NOMO-1 (cell line): ENCODE measurements around the gene ACOT13.
"Not testable (repeated sequence)": the region's sequence is repeated elsewhere in the genome, so short reads cannot be mapped to it uniquely, and the experiment has no call there.

Source experiments
- DNase-seq, 2 experiments: peaks; one replicate each; lab custom pipeline; 2025; ENCODE audit not compliant: unreplicated experiment in 2 of 2; lab: John Stamatoyannopoulos, UW

ACOT13 gene

GRCh38 chr6:24666641-24667377, at the start of gene ACOT13, which contains the start of gene TDP2:
ACOT13 (plus strand) TSS chr6:24667077; CDS start chr6:24667264, 187 bp downstream.
TDP2 (minus strand) TSS chr6:24666899; CDS start chr6:24666862, 37 bp downstream.
- peak; percentile 96 to 98 for DNase-seq

- no peak for DNase-seq
Measured at GRCh38 chr6:24619661-24620060, 47.2 kb upstream of the ACOT13 start.

- no peak for DNase-seq
Measured at GRCh38 chr6:24620637-24621036, 46.2 kb upstream of the ACOT13 start.

GRCh38 chr6:24621626-24622289, 45.1 kb upstream of the ACOT13 start:
- no peak for DNase-seq

GRCh38 chr6:24630856-24631505, 35.9 kb upstream of the ACOT13 start:
- no peak for DNase-seq

GRCh38 chr6:24631671-24632070, 35.2 kb upstream of the ACOT13 start:
- DNase-seq = no peak

GRCh38 chr6:24632573-24632972, 34.3 kb upstream of the ACOT13 start:
- DNase-seq = no peak

GRCh38 chr6:24636681-24637080, 30.2 kb upstream of the ACOT13 start:
- DNase-seq = no peak

GRCh38 chr6:24640166-24640565, 26.7 kb upstream of the ACOT13 start:
- no peak for DNase-seq

GRCh38 chr6:24640631-24641030, 26.2 kb upstream of the ACOT13 start:
- not testable (repeated sequence) for DNase-seq

- DNase-seq = no peak
Measured at GRCh38 chr6:24642061-24642460, 24.8 kb upstream of the ACOT13 start.

GRCh38 chr6:24643920-24644319, 23.0 kb upstream of the ACOT13 start:
- DNase-seq = no peak

GRCh38 chr6:24644377-24644776, 22.5 kb upstream of the ACOT13 start:
- DNase-seq = no peak

- no peak for DNase-seq
Measured at GRCh38 chr6:24646771-24647170, 20.1 kb upstream of the ACOT13 start.

GRCh38 chr6:24648276-24648675, 18.6 kb upstream of the ACOT13 start:
- no peak for DNase-seq

GRCh38 chr6:24649691-24650090, 17.2 kb upstream of the ACOT13 start:
- no peak for DNase-seq

- no peak for DNase-seq
Measured at GRCh38 chr6:24650365-24650764, 16.5 kb upstream of the ACOT13 start.

GRCh38 chr6:24655215-24655614, 11.7 kb upstream of the ACOT13 start:
- DNase-seq = no peak

- DNase-seq = no peak
Measured at GRCh38 chr6:24658573-24659560, 8.0 kb upstream of the ACOT13 start.

GRCh38 chr6:24659561-24659960, 7.3 kb upstream of the ACOT13 start:
- DNase-seq = no peak

GRCh38 chr6:24660105-24660504, 6.8 kb upstream of the ACOT13 start:
- no peak for DNase-seq
